ENCODE results near the gene ZNF865.
A peak's percentile ranks its signal among the peaks of the same experiment; 100 is the strongest.

Gene ZNF865

GRCh38 chr19:55641426-55642152 is 36.1 kb downstream of the ZNF865 start:
- Mint-ChIP-seq H3K4me3 (peak overlapping the region; percentile 89), H3K36me3 (peaks cover 9% of the 10 kb centered on the region), H3K27me3 (no peaks in the 10 kb centered on the region), H3K4me1 (peaks cover 59% of the 10 kb centered on the region), H3K27ac (peak overlapping the region; percentile 89), H3K9me3 (no peaks in the 10 kb centered on the region)

- Mint-ChIP-seq H3K27ac (peak overlapping the region; percentile 99), H3K9me3 (no peaks in the 10 kb centered on the region)
Measured at GRCh38 chr19:55642153-55643002, 36.9 kb downstream of the ZNF865 start.

GRCh38 chr19:55643003-55643886 is 37.8 kb downstream of the ZNF865 start, which contains the start of gene ZNF581:
ZNF581 (plus strand) TSS chr19:55643649; CDS start chr19:55644572, 923 bp downstream.
- H3K4me1 Mint-ChIP-seq, result peaks cover 53% of the 10 kb centered on the region
- no peaks in the 10 kb centered on the region for H3K27me3 Mint-ChIP-seq
- H3K36me3 Mint-ChIP-seq, result peaks cover 4% of the 10 kb centered on the region
- H3K4me3 Mint-ChIP-seq, result peak within 1 kb of the TSS; percentile 97
- peak within 1 kb of the TSS; percentile 99 for H3K27ac Mint-ChIP-seq
- no peaks in the 10 kb centered on the region for H3K9me3 Mint-ChIP-seq

More at GRCh38 chr19:55642153-55643002, 36.9 kb downstream of the ZNF865 start:
- Mint-ChIP-seq H3K4me1 (peaks cover 57% of the 10 kb centered on the region), H3K27me3 (no peaks in the 10 kb centered on the region), H3K36me3 (peaks cover 9% of the 10 kb centered on the region), H3K4me3 (peak overlapping the region; percentile 97)

- Mint-ChIP-seq H3K4me1 (peaks cover 56% of the 10 kb centered on the region), H3K27ac (peak overlapping the region; percentile 98), H3K4me3 (peak overlapping the region; percentile 97), H3K36me3 (peaks cover 4% of the 10 kb centered on the region), H3K9me3 (no peaks in the 10 kb centered on the region), H3K27me3 (no peaks in the 10 kb centered on the region)
Measured at GRCh38 chr19:55643887-55644176, 38.4 kb downstream of the ZNF865 start.

- Mint-ChIP-seq H3K36me3 (peaks cover 1% of the 10 kb centered on the region), H3K4me3 (peak overlapping the region; percentile 97), H3K27me3 (no peaks in the 10 kb centered on the region), H3K9me3 (no peaks in the 10 kb centered on the region), H3K4me1 (peaks cover 54% of the 10 kb centered on the region), H3K27ac (peak overlapping the region; percentile 98)
Measured at GRCh38 chr19:55644191-55644833, 38.9 kb downstream of the ZNF865 start.

GRCh38 chr19:55644842-55645511 is 39.5 kb downstream of the ZNF865 start:
- Mint-ChIP-seq H3K36me3 (peaks cover 1% of the 10 kb centered on the region), H3K4me1 (peaks cover 60% of the 10 kb centered on the region), H3K9me3 (no peaks in the 10 kb centered on the region), H3K4me3 (peak overlapping the region; percentile 97), H3K27ac (peak overlapping the region; percentile 65), H3K27me3 (no peaks in the 10 kb centered on the region)

- Mint-ChIP-seq H3K27ac (peak overlapping the region; percentile 65), H3K9me3 (no peaks in the 10 kb centered on the region), H3K4me3 (peak overlapping the region; percentile 78), H3K36me3 (peaks cover 1% of the 10 kb centered on the region), H3K4me1 (peaks cover 61% of the 10 kb centered on the region), H3K27me3 (no peaks in the 10 kb centered on the region)
Measured at GRCh38 chr19:55645512-55645881, 40.0 kb downstream of the ZNF865 start.

GRCh38 chr19:55646889-55647731 is 41.7 kb downstream of the ZNF865 start:
- Mint-ChIP-seq H3K4me3 (peak overlapping the region; percentile 86), H3K4me1 (peaks cover 57% of the 10 kb centered on the region), H3K9me3 (no peaks in the 10 kb centered on the region), H3K27ac (peak overlapping the region; percentile 65), H3K27me3 (no peaks in the 10 kb centered on the region), H3K36me3 (peaks cover 1% of the 10 kb centered on the region)

- no peaks in the 10 kb centered on the region for H3K27me3 Mint-ChIP-seq
- H3K9me3 Mint-ChIP-seq, result no peaks in the 10 kb centered on the region
- H3K27ac Mint-ChIP-seq, result peak within 1 kb of the TSS; percentile 76
- peaks cover 53% of the 10 kb centered on the region for H3K4me1 Mint-ChIP-seq
- H3K4me3 Mint-ChIP-seq, result peak within 1 kb of the TSS; percentile 86
- H3K36me3 Mint-ChIP-seq, result peaks cover 1% of the 10 kb centered on the region
Measured at GRCh38 chr19:55647732-55648584, 42.5 kb downstream of the ZNF865 start, which contains the start of gene CCDC106. CCDC106 (plus strand) TSS chr19:55648212; CDS start chr19:55649047, 835 bp downstream.

- Mint-ChIP-seq H3K27me3 (no peaks in the 10 kb centered on the region), H3K9me3 (no peaks in the 10 kb centered on the region), H3K36me3 (peaks cover 1% of the 10 kb centered on the region), H3K4me3 (peak overlapping the region; percentile 82), H3K4me1 (peaks cover 47% of the 10 kb centered on the region), H3K27ac (peak overlapping the region; percentile 76)
Measured at GRCh38 chr19:55648585-55649267, 43.3 kb downstream of the ZNF865 start.

- Mint-ChIP-seq H3K27ac (peak overlapping the region; percentile 88), H3K4me1 (peaks cover 41% of the 10 kb centered on the region), H3K4me3 (peak overlapping the region; percentile 82), H3K27me3 (no peaks in the 10 kb centered on the region), H3K9me3 (no peaks in the 10 kb centered on the region), H3K36me3 (no peaks in the 10 kb centered on the region)
Measured at GRCh38 chr19:55649268-55650125, 44.0 kb downstream of the ZNF865 start.

- Mint-ChIP-seq H3K27me3 (no peaks in the 10 kb centered on the region), H3K27ac (peak overlapping the region; percentile 79), H3K4me1 (peaks cover 38% of the 10 kb centered on the region), H3K4me3 (peak overlapping the region; percentile 54), H3K9me3 (no peaks in the 10 kb centered on the region), H3K36me3 (no peaks in the 10 kb centered on the region)
Measured at GRCh38 chr19:55650126-55650557, 44.7 kb downstream of the ZNF865 start.

Data from activated naive CD4-positive, alpha-beta T cell treated with anti-CD3 and anti-CD28 coated beads, Interleukin-2, amount 50 U/mL, for 24 hours (primary cell).